ENCODE data around the gene LRRC55.
A peak's percentile ranks its signal among the peaks of the same experiment; 100 is the strongest.

The LRRC55 gene

GRCh38 chr11:57210781-57211180 is 29.0 kb downstream of the LRRC55 start:
- H3K4me1 ChIP-seq (ENCODE audit: control insufficient read depth in 2 of 2, insufficient read depth in 1 of 2, low read depth in 1 of 2, low read length in 2 of 2): peaks cover 26 to 47% of the 10 kb centered on the region in 2 donors
- H3K4me3 ChIP-seq (ENCODE audit: low read length in 2 of 2): no peak overlapping the region
- H3K9me3 ChIP-seq (replicated peaks in 1 of 2; ENCODE audit: control insufficient read depth in 2 of 2, insufficient read depth in 1 of 2, low read depth in 1 of 2, low read length in 2 of 2): no peaks in the 10 kb centered on the region
- peak overlapping the region; percentile 21 for H2AFZ ChIP-seq (ENCODE audit: low read length)
- H4K91ac ChIP-seq (ENCODE audit: low read depth, low read length, poor library complexity): no peak overlapping the region
- no peak overlapping the region for H2BK120ac ChIP-seq (ENCODE audit: low read depth, low read length)
- peak overlapping the region; percentile 8 for H3K18ac ChIP-seq (ENCODE audit: low read length)
- no peak overlapping the region for H2BK5ac ChIP-seq (ENCODE audit: low read length)
- H3K4ac ChIP-seq (ENCODE audit: low read length): no peak overlapping the region
- no peak overlapping the region for H3K23ac ChIP-seq (ENCODE audit: low read depth, low read length, poor library complexity)
- H2AK5ac ChIP-seq (ENCODE audit: low read depth, low read length): no peak overlapping the region
- no peaks in the 10 kb centered on the region for H3K79me1 ChIP-seq (ENCODE audit: low read depth, low read length)
- WGBS, 2 donors (ENCODE audit: extremely low coverage in 2 of 2, insufficient read length in 2 of 2, insufficient replicate concordance in 1 of 2): no CpG with 5 or more reads among the region's 7 CpGs
- H3K27ac ChIP-seq (replicated peaks; ENCODE audit: low read length): peak overlapping the region; percentile 18
- H3K4me2 ChIP-seq (ENCODE audit: insufficient read depth, low read length, poor library complexity, severe bottlenecking): no peak overlapping the region
- peak overlapping the region; percentile 32 for H2BK12ac ChIP-seq (ENCODE audit: low read length)
- no peak for DNase-seq (ENCODE audit: low spot score)
- no peak overlapping the region for H2BK15ac ChIP-seq (ENCODE audit: low read length)
- no peak overlapping the region for H3K9ac ChIP-seq (ENCODE audit: low read depth, low read length, poor library complexity)
- no peaks in the 10 kb centered on the region for H3K36me3 ChIP-seq (replicated peaks in 1 of 2; ENCODE audit: control insufficient read depth in 2 of 2, insufficient read depth in 2 of 2, low read length in 2 of 2)
- no peak overlapping the region for H3K14ac ChIP-seq (ENCODE audit: low read length)
- H4K8ac ChIP-seq (ENCODE audit: low read depth, low read length): no peak overlapping the region
- H3K27me3 ChIP-seq (ENCODE audit: control insufficient read depth in 3 of 3, insufficient read depth in 3 of 3, low read depth in 1 of 3, low read length in 3 of 3): no peaks in the 10 kb centered on the region

GRCh38 chr11:57213342-57214097 is 31.8 kb downstream of the LRRC55 start:
- no peak overlapping the region for H3K23ac ChIP-seq (ENCODE audit: low read depth, low read length, poor library complexity)
- peak; percentile 94 for DNase-seq (ENCODE audit: low spot score)
- no peak overlapping the region for H3K4ac ChIP-seq (ENCODE audit: low read length)
- peak overlapping the region; percentile 75 for H2AFZ ChIP-seq (ENCODE audit: low read length)
- no peak overlapping the region for H3K14ac ChIP-seq (ENCODE audit: low read length)
- peak overlapping the region; percentile 45 for H3K4me2 ChIP-seq (ENCODE audit: insufficient read depth, low read length, poor library complexity, severe bottlenecking)
- peak overlapping the region; percentile 56 for H3K9ac ChIP-seq (ENCODE audit: low read depth, low read length, poor library complexity)
- H2AK5ac ChIP-seq (ENCODE audit: low read depth, low read length): no peak overlapping the region
- no peak overlapping the region for H2BK120ac ChIP-seq (ENCODE audit: low read depth, low read length)
- H4K91ac ChIP-seq (ENCODE audit: low read depth, low read length, poor library complexity): peak overlapping the region; percentile 64
- H3K27me3 ChIP-seq (ENCODE audit: control insufficient read depth in 3 of 3, insufficient read depth in 3 of 3, low read depth in 1 of 3, low read length in 3 of 3): no peaks in the 10 kb centered on the region
- H3K9me3 ChIP-seq (replicated peaks in 1 of 2; ENCODE audit: control insufficient read depth in 2 of 2, insufficient read depth in 1 of 2, low read depth in 1 of 2, low read length in 2 of 2): no peaks in the 10 kb centered on the region
- no peak overlapping the region for H2BK12ac ChIP-seq (ENCODE audit: low read length)
- H4K8ac ChIP-seq (ENCODE audit: low read depth, low read length): no peak overlapping the region
- no peaks in the 10 kb centered on the region for H3K79me1 ChIP-seq (ENCODE audit: low read depth, low read length)
- no peak overlapping the region for H2BK15ac ChIP-seq (ENCODE audit: low read length)
- H3K4me3 ChIP-seq (ENCODE audit: low read length in 2 of 2): no peak overlapping the region
- 100% methylated on average over 1 of the region's 9 CpGs; no CpG with 5 or more reads in 1 of the 2 donors for WGBS, 2 donors (ENCODE audit: extremely low coverage in 2 of 2, insufficient read length in 2 of 2, insufficient replicate concordance in 1 of 2)
- peak overlapping the region; percentile 58 for H3K18ac ChIP-seq (ENCODE audit: low read length)
- peak overlapping the region; percentile 95 for H3K27ac ChIP-seq (replicated peaks; ENCODE audit: low read length)
- peak overlapping the region; percentile 73 for H2BK5ac ChIP-seq (ENCODE audit: low read length)
- H3K4me1 ChIP-seq (ENCODE audit: control insufficient read depth in 2 of 2, insufficient read depth in 1 of 2, low read depth in 1 of 2, low read length in 2 of 2): peaks cover 26 to 47% of the 10 kb centered on the region in 2 donors
- no peaks in the 10 kb centered on the region for H3K36me3 ChIP-seq (replicated peaks in 1 of 2; ENCODE audit: control insufficient read depth in 2 of 2, insufficient read depth in 2 of 2, low read length in 2 of 2)

DNA sequence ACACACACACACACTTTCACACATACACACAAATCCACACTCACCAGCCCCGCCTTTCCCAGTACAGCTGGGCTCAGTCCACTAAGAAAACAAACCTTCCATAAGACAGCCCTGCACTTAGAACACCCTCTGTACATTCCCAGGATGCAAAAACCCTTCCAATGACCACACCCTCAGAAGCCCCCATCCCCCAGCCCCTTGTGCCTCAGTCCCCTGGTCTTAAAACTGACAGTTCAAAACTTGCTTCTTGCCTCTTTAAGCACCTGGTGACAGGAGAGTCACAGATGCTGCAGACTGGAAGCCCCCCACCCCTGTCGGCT is 32.3 kb downstream of the LRRC55 start:
- Histone ChIP-seq H2BK12ac (ENCODE audit: low read length) (no peak overlapping the region), H3K4ac (ENCODE audit: low read length) (no peak overlapping the region), H2BK120ac (ENCODE audit: low read depth, low read length) (no peak overlapping the region), H3K27me3 (ENCODE audit: control insufficient read depth in 3 of 3, insufficient read depth in 3 of 3, low read depth in 1 of 3, low read length in 3 of 3) (no peaks in the 10 kb centered on the region), H3K27ac (replicated peaks; ENCODE audit: low read length) (peak overlapping the region; percentile 95), H3K14ac (ENCODE audit: low read length) (no peak overlapping the region), H3K23ac (ENCODE audit: low read depth, low read length, poor library complexity) (no peak overlapping the region), H3K36me3 (replicated peaks in 1 of 2; ENCODE audit: control insufficient read depth in 2 of 2, insufficient read depth in 2 of 2, low read length in 2 of 2) (no peaks in the 10 kb centered on the region), H3K4me2 (ENCODE audit: insufficient read depth, low read length, poor library complexity, severe bottlenecking) (no peak overlapping the region), H2AK5ac (ENCODE audit: low read depth, low read length) (no peak overlapping the region), H4K91ac (ENCODE audit: low read depth, low read length, poor library complexity) (peak overlapping the region; percentile 64), H2BK15ac (ENCODE audit: low read length) (no peak overlapping the region), H3K79me1 (ENCODE audit: low read depth, low read length) (no peaks in the 10 kb centered on the region), H3K9ac (ENCODE audit: low read depth, low read length, poor library complexity) (no peak overlapping the region), H3K4me1 (ENCODE audit: control insufficient read depth in 2 of 2, insufficient read depth in 1 of 2, low read depth in 1 of 2, low read length in 2 of 2) (peaks cover 26 to 47% of the 10 kb centered on the region in 2 donors), H3K9me3 (replicated peaks in 1 of 2; ENCODE audit: control insufficient read depth in 2 of 2, insufficient read depth in 1 of 2, low read depth in 1 of 2, low read length in 2 of 2) (no peaks in the 10 kb centered on the region), H2AFZ (ENCODE audit: low read length) (peak overlapping the region; percentile 75), H2BK5ac (ENCODE audit: low read length) (peak overlapping the region; percentile 73), H3K18ac (ENCODE audit: low read length) (peak overlapping the region; percentile 58), H4K8ac (ENCODE audit: low read depth, low read length) (no peak overlapping the region), H3K4me3 (ENCODE audit: low read length in 2 of 2) (no peak overlapping the region)
- no CpG with 5 or more reads among the region's 2 CpGs for WGBS, 2 donors (ENCODE audit: extremely low coverage in 2 of 2, insufficient read length in 2 of 2, insufficient replicate concordance in 1 of 2)
- DNase-seq (ENCODE audit: low spot score): peak; percentile 29

- Histone ChIP-seq H3K18ac (ENCODE audit: low read length) (peak overlapping the region; percentile 79), H2BK120ac (ENCODE audit: low read depth, low read length) (no peak overlapping the region), H3K4me2 (ENCODE audit: insufficient read depth, low read length, poor library complexity, severe bottlenecking) (no peak overlapping the region), H2BK15ac (ENCODE audit: low read length) (no peak overlapping the region), H3K27me3 (ENCODE audit: control insufficient read depth in 3 of 3, insufficient read depth in 3 of 3, low read depth in 1 of 3, low read length in 3 of 3) (no peaks in the 10 kb centered on the region), H2AK5ac (ENCODE audit: low read depth, low read length) (no peak overlapping the region), H3K23ac (ENCODE audit: low read depth, low read length, poor library complexity) (no peak overlapping the region), H3K27ac (replicated peaks; ENCODE audit: low read length) (peak overlapping the region; percentile 95), H2AFZ (ENCODE audit: low read length) (peak overlapping the region; percentile 75), H3K4ac (ENCODE audit: low read length) (no peak overlapping the region), H2BK5ac (ENCODE audit: low read length) (peak overlapping the region; percentile 73), H3K4me1 (ENCODE audit: control insufficient read depth in 2 of 2, insufficient read depth in 1 of 2, low read depth in 1 of 2, low read length in 2 of 2) (peaks cover 26 to 47% of the 10 kb centered on the region in 2 donors), H2BK12ac (ENCODE audit: low read length) (no peak overlapping the region), H3K9ac (ENCODE audit: low read depth, low read length, poor library complexity) (no peak overlapping the region), H3K79me1 (ENCODE audit: low read depth, low read length) (no peaks in the 10 kb centered on the region), H3K14ac (ENCODE audit: low read length) (no peak overlapping the region), H4K8ac (ENCODE audit: low read depth, low read length) (no peak overlapping the region), H3K4me3 (ENCODE audit: low read length in 2 of 2) (no peak overlapping the region), H3K36me3 (replicated peaks in 1 of 2; ENCODE audit: control insufficient read depth in 2 of 2, insufficient read depth in 2 of 2, low read length in 2 of 2) (no peaks in the 10 kb centered on the region), H3K9me3 (replicated peaks in 1 of 2; ENCODE audit: control insufficient read depth in 2 of 2, insufficient read depth in 1 of 2, low read depth in 1 of 2, low read length in 2 of 2) (no peaks in the 10 kb centered on the region), H4K91ac (ENCODE audit: low read depth, low read length, poor library complexity) (no peak overlapping the region)
- WGBS, 2 donors (ENCODE audit: extremely low coverage in 2 of 2, insufficient read length in 2 of 2, insufficient replicate concordance in 1 of 2): no CpG with 5 or more reads among the region's 3 CpGs
- no peak for DNase-seq (ENCODE audit: low spot score)
Measured at GRCh38 chr11:57214494-57214893, 32.7 kb downstream of the LRRC55 start.
